K562 (cell line): ENCODE measurements around the gene FNDC1.

ENCODE experiments used
- ATF6 ChIP-seq: sonication (generic); formaldehyde crosslinking; IDR thresholded peaks from 2 replicates; pipeline ENCODE4 v1.4.0; 2020; ENCODE audit warnings: mild to moderate bottlenecking, missing genetic modification reagents
- KAT7 ChIP-seq: sonication (generic); formaldehyde crosslinking; IDR thresholded peaks from 2 replicates; pipeline ENCODE4 v1.8.0; 2022; ENCODE audit warnings: missing genetic modification reagents, mild to moderate bottlenecking, borderline replicate concordance
- KDM5B ChIP-seq: fragments of 200-600 bp; sonication (generic); IDR thresholded peaks from 2 replicates; pipeline ENCODE4 v1.6.1; 2012; ENCODE audit warnings: low read depth, mild to moderate bottlenecking, moderate library complexity, low read length, control low read depth, inconsistent platforms; ENCODE audit not compliant: insufficient replicate concordance
- PURB ChIP-seq: sonication (generic); formaldehyde crosslinking; IDR thresholded peaks from 2 replicates; pipeline ENCODE4 v1.9.0; 2021; ENCODE audit warnings: low read depth, mild to moderate bottlenecking, missing genetic modification reagents
- SIRT6 ChIP-seq: IDR thresholded peaks from one replicate; pipeline ENCODE4 v1.6.1; 2012; ENCODE audit warnings: low read depth, mild to moderate bottlenecking, control low read depth, inconsistent platforms, low read length, moderate library complexity
- TAF9B ChIP-seq: fragments of 450-650 bp; IDR thresholded peaks from 2 replicates; pipeline ENCODE4 v1.6.1; 2018; ENCODE audit warnings: mild to moderate bottlenecking; ENCODE audit not compliant: partially characterized antibody
- YY1 ChIP-seq, 3 experiments: IDR thresholded peaks; 2 replicates each; pipeline ENCODE4 v1.6.1; 2011; ENCODE audit warnings: low read length in 2 of 3, mild to moderate bottlenecking in 2 of 3, moderate library complexity in 2 of 3, borderline replicate concordance in 1 of 3, control low read depth in 1 of 3, low read depth in 1 of 3; ENCODE audit not compliant: insufficient read depth in 3 of 3, insufficient replicate concordance in 2 of 3, control insufficient read depth in 1 of 3, insufficient read length in 1 of 3; ENCODE audit errors: extremely low read depth in 1 of 3
- ZEB2 ChIP-seq: fragments of 450-650 bp; IDR thresholded peaks from 2 replicates; pipeline ENCODE4 v1.6.1; 2016
- ZNF121 ChIP-seq: sonication (generic); formaldehyde crosslinking; conservative IDR thresholded peaks from 2 replicates; pipeline ENCODE4 v1.8.0; 2022; ENCODE audit warnings: missing genetic modification reagents

GRCh38 chr6:159303159-159303558, 134.0 kb downstream of the FNDC1 start:
- no peak for TF ChIP-seq ATF6 (CRISPR knock-in tag)
- no peak for TF ChIP-seq KAT7
- TF ChIP-seq ZNF121 (CRISPR knock-in tag), result no peak
- TF ChIP-seq TAF9B, result no peak
- no peak for TF ChIP-seq KDM5B
- no peak for TF ChIP-seq ZEB2
- TF ChIP-seq PURB (CRISPR knock-in tag), result no peak
- no peak for TF ChIP-seq YY1 (IDR thresholded peaks at IDR 0.05; ENCODE audit: borderline replicate concordance in 1 of 3, control insufficient read depth in 1 of 3, extremely low read depth in 1 of 3, insufficient read depth in 3 of 3, insufficient read length in 1 of 3, insufficient replicate concordance in 2 of 3, low read depth in 1 of 3, low read length in 2 of 3)
- no peak for TF ChIP-seq SIRT6
